GOT3 (cell line): ENCODE measurements around the gene CEP89.
"Not testable (repeated sequence)": the region's sequence is repeated elsewhere in the genome, so short reads cannot be mapped to it uniquely, and the experiment has no call there.

ENCODE experiments used
- DNase-seq: peaks from one replicate; lab custom pipeline; 2025; ENCODE audit warnings: mixed read lengths; lab: John Stamatoyannopoulos, UW

The CEP89 gene

GRCh38 chr19:32895384-32895783 lies 76.4 kb downstream of the CEP89 start:
- DNase-seq: no peak

- DNase-seq: no peak
Observed at GRCh38 chr19:32891609-32892008, 80.1 kb downstream of the CEP89 start.

- no peak for DNase-seq
Observed at GRCh38 chr19:32890841-32891240, 80.9 kb downstream of the CEP89 start.

- no peak for DNase-seq
Observed at GRCh38 chr19:32890326-32890725, 81.4 kb downstream of the CEP89 start.

GRCh38 chr19:32889137-32889934 lies 82.4 kb downstream of the CEP89 start:
- DNase-seq: no peak

GRCh38 chr19:32887572-32888215 lies 84.1 kb downstream of the CEP89 start:
- DNase-seq: no peak

- DNase-seq: no peak
Observed at GRCh38 chr19:32886241-32886640, 85.5 kb downstream of the CEP89 start.

- DNase-seq: not testable (repeated sequence)
Observed at GRCh38 chr19:32885255-32885654, 86.5 kb downstream of the CEP89 start.

- no peak for DNase-seq
Observed at GRCh38 chr19:32881766-32882165, 90.0 kb downstream of the CEP89 start.

GRCh38 chr19:32880622-32881021 lies 91.1 kb downstream of the CEP89 start:
- DNase-seq: no peak

- DNase-seq: no peak
Observed at GRCh38 chr19:32879741-32880140, 92.0 kb downstream of the CEP89 start.

- no peak for DNase-seq
Observed at GRCh38 chr19:32878988-32879387, 92.8 kb downstream of the CEP89 start.

GRCh38 chr19:32877977-32878745 lies 93.6 kb downstream of the CEP89 start:
- DNase-seq: no peak

GRCh38 chr19:32877323-32877912 lies 94.3 kb downstream of the CEP89 start:
- no peak for DNase-seq

- no peak for DNase-seq
Observed at GRCh38 chr19:32876919-32877285, 94.9 kb downstream of the CEP89 start.

- no peak for DNase-seq
Observed at GRCh38 chr19:32876236-32876918, 95.4 kb downstream of the CEP89 start.

- DNase-seq: no peak
Observed at GRCh38 chr19:32875428-32875827, 96.3 kb downstream of the CEP89 start.

- no peak for DNase-seq
Observed at GRCh38 chr19:32874605-32875004, 97.2 kb downstream of the CEP89 start.

GRCh38 chr19:32873247-32873959 lies 98.4 kb downstream of the CEP89 start:
- DNase-seq: no peak

- DNase-seq: no peak
Observed at GRCh38 chr19:32872391-32872790, 99.4 kb downstream of the CEP89 start.

GRCh38 chr19:32870981-32871451 lies 100.7 kb downstream of the CEP89 start:
- DNase-seq: no peak
